HG03095 (cell line): Measurements from ENCODE around the gene OTOGL.

ENCODE experiments used
- ATAC-seq: cut with Tn5 transposase; IDR thresholded peaks from one replicate; pipeline ENCODE4 v1.9.1; 2021; ENCODE audit warnings: moderate library complexity; ENCODE audit not compliant: unreplicated experiment

Gene OTOGL

GRCh38 chr12:80099259-80099658 is at the start of gene OTOGL:
TSS of gene OTOGL (plus strand) at chr12:80099537. CDS start at chr12:80209432, 109,895 bp downstream.
- ATAC-seq = no peak

- ATAC-seq = no peak
These were observed 49.1 kb upstream of the OTOGL start for GRCh38 chr12:80050236-80050635.

- ATAC-seq = no peak
These were observed 46.1 kb upstream of the OTOGL start for GRCh38 chr12:80053051-80053790.

GRCh38 chr12:80056232-80056631 is 43.1 kb upstream of the OTOGL start:
- ATAC-seq = no peak

- no peak for ATAC-seq
These were observed 42.5 kb upstream of the OTOGL start for GRCh38 chr12:80056845-80057244.

- no peak for ATAC-seq
These were observed 40.8 kb upstream of the OTOGL start for GRCh38 chr12:80058586-80058985.

GRCh38 chr12:80059102-80059501 is 40.2 kb upstream of the OTOGL start:
- ATAC-seq = no peak

- ATAC-seq = no peak
These were observed 39.5 kb upstream of the OTOGL start for GRCh38 chr12:80059875-80060274.

GRCh38 chr12:80064269-80064668 is 35.1 kb upstream of the OTOGL start:
- no peak for ATAC-seq

- no peak for ATAC-seq
These were observed 34.4 kb upstream of the OTOGL start for GRCh38 chr12:80064951-80065350.

- ATAC-seq = no peak
These were observed 31.2 kb upstream of the OTOGL start for GRCh38 chr12:80068173-80068572.

GRCh38 chr12:80083892-80084614 is 15.3 kb upstream of the OTOGL start:
- peak; percentile 65 for ATAC-seq

- ATAC-seq = no peak
These were observed 13.3 kb upstream of the OTOGL start for GRCh38 chr12:80086025-80086424.

- ATAC-seq = no peak
These were observed 11.7 kb upstream of the OTOGL start for GRCh38 chr12:80087486-80088213.

GRCh38 chr12:80100591-80100990 is 1.3 kb downstream of the OTOGL start:
- no peak for ATAC-seq

GRCh38 chr12:80101126-80101525 is 1.8 kb downstream of the OTOGL start:
- ATAC-seq = no peak

GRCh38 chr12:80107221-80107620 is 7.9 kb downstream of the OTOGL start:
- no peak for ATAC-seq

- ATAC-seq = no peak
These were observed 17.4 kb downstream of the OTOGL start for GRCh38 chr12:80116735-80117134.

GRCh38 chr12:80118565-80119324 is 19.4 kb downstream of the OTOGL start:
- no peak for ATAC-seq

- no peak for ATAC-seq
These were observed 21.7 kb downstream of the OTOGL start for GRCh38 chr12:80120994-80121393.

- no peak for ATAC-seq
These were observed 22.3 kb downstream of the OTOGL start for GRCh38 chr12:80121661-80122060.
